Measurements from ENCODE around the gene TAL1. TPM values are rescaled to one million over a fixed set of nuclear protein-coding genes. Genes with fewer than 3 reads are reported as not detected.

Gene TAL1
- total and polyA plus RNA-seq, 11 donors, result 1.8 to 3.9 (median 2.9) TPM

GRCh38 chr1:47219590-47220220, 12.3 kb downstream of the TAL1 start:
- TF ChIP-seq CTCF (IDR thresholded peaks at IDR 0.05) (no peak), POLR2A (IDR thresholded peaks at IDR 0.05) (no peak)
- H3K36me3 ChIP-seq, result peaks cover 0 to 5% (median 0%) of the 10 kb centered on the region in 9 donors
- DNase-seq, result no peak
- H3K27me3 ChIP-seq, result peaks cover 0 to 31% (median 15%) of the 10 kb centered on the region in 9 donors
- H3K4me1 ChIP-seq, result peaks cover 0 to 14% (median under 1%) of the 10 kb centered on the region in 12 donors
- intact Hi-C loops (cut with DNase I), result no loop called here
- H3K9me3 ChIP-seq, result no peaks in the 10 kb centered on the region
- 87 to 91% (median 90%) methylated on average over 19 to 29 of the region's 29 CpGs for WGBS, 4 donors
- H3K27ac ChIP-seq, result no peak overlapping the region
- no peak for ATAC-seq
- no peak overlapping the region for H3K4me3 ChIP-seq

GRCh38 chr1:47219001-47219400, 13.0 kb downstream of the TAL1 start:
- WGBS, 4 donors, result 87 to 92% (median 89%) methylated on average over 4 of the region's 4 CpGs
- TF ChIP-seq CTCF (IDR thresholded peaks at IDR 0.05) (no peak), POLR2A (IDR thresholded peaks at IDR 0.05) (no peak)
- Histone ChIP-seq H3K4me1 (peaks cover 0 to 10% (median 0%) of the 10 kb centered on the region in 12 donors), H3K36me3 (peaks cover 0 to 5% (median 0%) of the 10 kb centered on the region in 9 donors), H3K4me3 (no peak overlapping the region), H3K27ac (no peak overlapping the region), H3K9me3 (no peaks in the 10 kb centered on the region), H3K27me3 (peaks cover 0 to 24% (median 9%) of the 10 kb centered on the region in 9 donors)
- DNase-seq (no peak), ATAC-seq (no peak)
- intact Hi-C loops (cut with DNase I), result no loop called here

GRCh38 chr1:47216278-47217059, 15.6 kb downstream of the TAL1 start:
- no peak for TF ChIP-seq CTCF (IDR thresholded peaks at IDR 0.05)
- TF ChIP-seq POLR2A (IDR thresholded peaks at IDR 0.05), result no peak
- Histone ChIP-seq H3K4me3 (no peak overlapping the region), H3K36me3 (peaks cover 0 to 5% (median 0%) of the 10 kb centered on the region in 9 donors), H3K9me3 (no peaks in the 10 kb centered on the region), H3K4me1 (peaks cover 0 to 16% (median 7%) of the 10 kb centered on the region in 12 donors), H3K27me3 (peaks cover 0 to 5% (median 0%) of the 10 kb centered on the region in 9 donors), H3K27ac (no peak overlapping the region)
- no peak for DNase-seq
- no peak for ATAC-seq
- intact Hi-C loops (cut with DNase I), result no loop called here
- WGBS, 4 donors, result 84 to 92% (median 88%) methylated on average over 12 of the region's 12 CpGs

- H3K27me3 ChIP-seq, result no peaks in the 10 kb centered on the region
- no peak overlapping the region for H3K4me3 ChIP-seq
- no peak overlapping the region for H3K27ac ChIP-seq
- no peaks in the 10 kb centered on the region for H3K9me3 ChIP-seq
- H3K36me3 ChIP-seq, result peaks cover 0 to 5% (median 0%) of the 10 kb centered on the region in 9 donors
- no peak for DNase-seq
- WGBS, 4 donors, result 89 to 96% (median 93%) methylated on average over 4 of the region's 4 CpGs
- intact Hi-C loops (cut with DNase I), result no loop called here
- TF ChIP-seq CTCF (IDR thresholded peaks at IDR 0.05) (no peak), POLR2A (IDR thresholded peaks at IDR 0.05) (no peak)
- H3K4me1 ChIP-seq, result peaks cover 0 to 20% (median 8%) of the 10 kb centered on the region in 12 donors
- ATAC-seq, result no peak
These were observed 16.3 kb downstream of the TAL1 start for GRCh38 chr1:47215713-47216112.
